Measurements from ENCODE around the gene NTF3. TPM values are rescaled to one million over a fixed set of nuclear protein-coding genes. Genes with fewer than 3 reads are reported as not detected.

The NTF3 gene
- total RNA-seq = 0.19 TPM in 1 of 2 replicates, not detected in the other

GRCh38 chr12:5432011-5432400, at the start of gene NTF3:
NTF3 (plus strand) TSS chr12:5432108; CDS start chr12:5432325, 217 bp downstream.

All from vein endothelial cell (primary cell).